Activated T-cell treated with anti-CD3 and anti-CD28 coated beads for 48 hours (primary cell): ENCODE measurements around the gene ZNF100.
A peak's percentile ranks its signal among the peaks of the same experiment; 100 is the strongest.
"Not testable (repeated sequence)": the region's sequence is repeated elsewhere in the genome, so short reads cannot be mapped to it uniquely, and the experiment has no call there.

ENCODE experiments used
- DNase-seq: peaks from one replicate; pipeline ENCODE4 v3.0.0-alpha.2; 2020; ENCODE audit warnings: low read depth

Gene ZNF100

GRCh38 chr19:21704320-21704719 lies 63.1 kb downstream of the ZNF100 start:
- DNase-seq: no peak

DNA sequence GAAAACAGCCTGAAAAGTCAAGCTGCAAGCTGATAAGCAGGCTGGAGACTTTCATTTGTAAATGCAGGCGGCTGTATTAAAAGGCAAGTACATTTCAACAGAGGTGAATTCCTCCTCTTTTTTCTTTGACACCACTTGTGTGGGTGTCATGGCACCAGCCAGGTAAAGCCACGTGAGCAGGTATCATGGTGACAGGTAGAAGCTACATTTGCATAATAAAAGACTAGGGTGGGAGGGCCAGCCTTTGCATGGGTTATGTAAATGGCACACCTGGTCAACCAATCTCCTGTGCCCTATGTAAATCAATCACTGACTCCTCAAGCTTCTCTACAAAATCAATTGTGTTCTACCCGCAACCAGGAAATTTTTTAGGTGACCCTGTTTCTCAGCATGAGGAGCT lies 68.2 kb downstream of the ZNF100 start:
- no peak for DNase-seq

DNA sequence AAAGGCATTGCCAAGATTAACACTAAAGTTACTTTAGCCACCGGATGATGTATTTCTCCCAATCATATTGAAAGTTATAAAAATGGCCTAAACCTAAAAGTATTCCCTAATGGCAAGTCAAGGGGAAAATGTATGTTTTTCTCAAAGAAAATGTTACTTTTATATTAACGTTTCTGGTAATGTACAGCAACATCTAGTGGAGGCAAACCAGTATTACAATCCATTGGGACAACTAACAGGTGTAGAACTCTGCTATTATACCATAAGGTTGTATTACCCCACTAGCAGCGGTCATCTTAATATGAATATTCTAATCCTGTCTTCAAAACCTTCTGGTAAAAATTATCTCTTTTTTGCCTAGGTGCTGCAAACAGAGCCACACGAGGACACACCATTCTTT lies 69.2 kb downstream of the ZNF100 start:
- DNase-seq: no peak

- no peak for DNase-seq
These were observed 69.7 kb downstream of the ZNF100 start for GRCh38 chr19:21697698-21698097.

GRCh38 chr19:21694171-21694906 lies 73.0 kb downstream of the ZNF100 start:
- no peak for DNase-seq

DNA sequence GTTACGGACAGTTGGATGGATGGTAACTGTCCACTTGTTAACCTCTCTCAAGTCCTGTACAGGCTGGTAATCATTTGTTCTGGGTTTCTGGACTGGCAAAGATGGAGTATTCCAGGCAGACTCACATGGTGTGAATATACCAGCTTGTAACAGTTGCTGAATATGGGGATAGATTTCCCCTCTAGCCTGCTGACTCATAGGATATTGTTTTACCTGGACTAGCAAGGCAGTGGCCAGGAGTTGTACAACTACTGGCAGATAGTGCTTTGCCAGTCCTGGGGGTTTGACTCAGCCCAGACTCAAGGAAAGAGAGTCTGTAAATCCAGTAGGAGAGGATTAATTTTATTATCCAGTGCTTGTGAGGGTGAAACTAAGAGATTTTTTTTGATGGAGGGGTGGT lies 74.0 kb downstream of the ZNF100 start:
- no peak for DNase-seq

GRCh38 chr19:21691661-21692060 lies 75.7 kb downstream of the ZNF100 start:
- DNase-seq: no peak

DNA sequence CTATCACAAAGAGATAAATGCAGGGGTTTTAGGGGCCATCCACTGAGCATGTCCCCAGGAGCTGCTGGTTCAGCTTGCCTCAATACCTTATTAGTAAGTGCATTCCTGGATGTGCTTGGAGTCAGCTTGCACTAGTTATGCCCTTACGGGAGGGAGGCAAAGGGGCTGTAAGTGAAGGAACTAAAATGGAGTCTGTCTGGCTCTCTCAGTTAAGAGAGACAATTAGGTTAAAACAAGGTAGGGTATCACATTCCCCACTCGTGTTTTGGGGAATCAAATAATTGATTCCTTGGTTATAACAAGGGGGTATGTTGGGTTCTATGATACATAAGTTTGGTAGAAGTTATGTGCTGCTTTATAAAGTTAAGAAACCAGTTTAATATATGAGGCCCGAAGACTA lies 78.9 kb downstream of the ZNF100 start:
- DNase-seq: no peak

- DNase-seq: no peak
These were observed 86.7 kb downstream of the ZNF100 start for GRCh38 chr19:21680671-21681070.

DNA sequence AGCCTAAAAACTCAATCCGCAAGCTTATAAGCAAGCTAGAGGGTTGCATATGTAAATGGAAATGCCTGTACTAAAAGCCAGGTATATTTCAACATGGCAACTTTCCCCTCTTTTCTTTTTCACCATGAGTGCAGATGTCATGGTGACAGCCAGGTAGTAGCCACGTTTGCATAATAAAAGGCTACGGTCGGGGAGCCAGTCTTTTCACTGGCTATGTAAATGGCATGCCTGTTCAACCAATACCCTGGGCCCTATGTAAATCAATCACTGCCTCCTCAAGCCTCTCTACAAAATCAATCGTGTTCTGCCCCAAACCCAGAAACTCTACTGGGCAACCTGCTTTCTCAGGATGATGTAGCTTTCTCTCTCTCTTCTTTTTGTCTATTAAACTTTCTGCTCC lies 87.4 kb downstream of the ZNF100 start:
- no peak for DNase-seq

DNA sequence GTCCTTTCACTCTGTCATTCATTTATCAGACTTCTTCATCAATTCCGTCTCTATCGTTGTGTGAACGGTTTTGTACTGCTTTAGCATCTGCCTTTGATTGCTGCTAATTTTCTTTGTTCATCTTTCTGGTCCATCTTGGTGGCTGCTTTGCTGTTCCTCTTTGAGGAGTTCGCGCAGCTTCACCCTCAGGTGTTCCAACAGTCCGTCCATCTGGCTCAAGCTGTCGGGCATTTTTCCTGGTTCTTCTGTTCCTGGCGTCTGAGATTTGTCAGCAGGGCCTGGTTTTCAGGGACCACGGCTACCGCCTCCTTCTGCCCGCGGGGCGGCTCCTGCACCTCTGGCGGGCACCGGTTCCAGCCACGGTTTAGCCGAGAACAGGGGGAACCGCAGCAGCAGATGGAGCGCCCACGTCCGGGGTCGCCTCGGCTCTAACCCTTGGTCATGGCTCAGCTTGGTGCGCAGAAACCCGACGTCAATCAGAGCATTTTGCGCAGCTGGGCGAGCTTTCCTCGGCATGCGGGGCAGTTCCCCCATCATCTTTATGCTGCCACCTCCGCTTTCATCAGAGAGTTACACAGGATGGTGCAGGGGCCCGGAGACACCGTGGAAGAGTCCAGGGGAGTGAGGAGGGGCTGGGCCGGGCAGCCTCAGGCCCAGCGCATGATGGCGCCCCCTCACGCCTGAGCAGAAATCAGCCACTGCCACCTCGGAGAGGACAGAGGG lies 89.5 kb downstream of the ZNF100 start:
- DNase-seq: peak; percentile 2

GRCh38 chr19:21674454-21674853 lies 92.9 kb downstream of the ZNF100 start:
- DNase-seq: no peak

DNA sequence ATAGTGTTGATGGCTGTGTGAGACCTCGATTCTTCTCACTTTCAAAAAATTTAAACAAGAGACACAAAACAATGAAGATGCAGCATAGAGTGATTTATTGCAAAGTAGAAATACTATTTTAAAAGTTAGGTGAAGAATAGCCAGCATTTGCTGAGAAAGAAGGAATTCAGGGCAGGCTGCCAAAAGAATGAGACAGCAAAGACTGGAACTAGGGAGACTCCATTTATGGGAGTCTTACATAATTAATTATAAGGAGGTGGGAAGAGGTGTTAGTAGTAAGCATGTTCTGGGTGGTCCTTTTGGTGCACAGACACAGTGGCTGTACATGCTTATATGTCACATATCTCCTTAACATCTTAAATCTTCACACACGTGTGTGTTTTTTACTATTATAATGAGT lies 93.9 kb downstream of the ZNF100 start:
- DNase-seq: not testable (repeated sequence)
